Astrocyte (in vitro differentiated cells and primary cell): ENCODE results near the gene SPINK5.

Experiments
- CTCF ChIP-seq: IDR thresholded peaks from 2 replicates; pipeline ENCODE4 v1.5.1; 2011; ENCODE audit warnings: low read depth, mild to moderate bottlenecking, inconsistent platforms, low read length, moderate library complexity; ENCODE audit not compliant: insufficient read depth
- EZH2 ChIP-seq: IDR thresholded peaks from 2 replicates; pipeline ENCODE4 v1.6.1; 2012; ENCODE audit warnings: mild to moderate bottlenecking, low read length, inconsistent platforms; ENCODE audit not compliant: insufficient read depth

DNA sequence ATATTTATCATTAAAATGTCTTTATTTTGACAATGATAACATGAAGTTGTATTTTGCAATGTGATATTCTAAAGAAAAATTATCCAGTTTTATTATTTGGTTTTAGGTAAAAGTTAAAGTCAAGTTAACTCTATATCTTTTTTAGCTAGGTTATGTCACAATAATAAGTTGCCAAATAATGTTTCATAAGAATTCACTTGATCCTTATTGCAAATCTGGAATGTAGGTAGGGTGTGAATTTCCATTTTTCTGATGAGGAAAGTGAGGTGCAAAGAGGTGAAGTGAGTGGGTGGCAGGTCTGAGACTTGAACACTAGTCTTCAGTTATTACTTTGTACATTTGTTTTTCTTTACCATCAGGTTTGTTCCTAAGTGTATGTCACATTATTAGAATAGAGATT, 21.5 kb downstream of the SPINK5 start:
- TF ChIP-seq CTCF (no peak), EZH2 (no peak)
